Keratinocyte (primary cell): Measurements from ENCODE around the gene ZHX3. TPM values are rescaled to one million over a fixed set of nuclear protein-coding genes. Genes with fewer than 3 reads are reported as not detected.

ENCODE experiments used
- DNase-seq: peaks from one replicate; pipeline ENCODE4 v3.0.0-alpha.2; 2011; ENCODE audit warnings: low read depth, missing footprints, low spot score
- FAIRE-seq: peaks from 2 replicates; lab custom pipeline; 2011; peaks lifted over from hg19 to GRCh38; lab: Jason Lieb, UNC
- H2AFZ ChIP-seq: 2 replicates; pipeline ENCODE4 v1.6.0; 2012; ENCODE audit warnings: low read length, control low read depth, inconsistent platforms; ENCODE audit not compliant: control insufficient read depth
- H3K27ac ChIP-seq: 2 replicates; pipeline ENCODE4 v1.5.1; 2011; ENCODE audit warnings: low read length; ENCODE audit not compliant: control insufficient read depth, insufficient read depth
- H3K27me3 ChIP-seq: 3 replicates; pipeline ENCODE4 v1.6.0; 2011; ENCODE audit warnings: low read length; ENCODE audit not compliant: control insufficient read depth, insufficient read depth; ENCODE audit errors: extremely low read depth
- H3K36me3 ChIP-seq, 2 experiments: 2 replicates in 1 of 2; 3 replicates in 1 of 2; pipeline ENCODE4 v1.5.1; 2011; ENCODE audit warnings: low read length in 2 of 2, mild to moderate bottlenecking in 1 of 2; ENCODE audit not compliant: control insufficient read depth in 2 of 2, insufficient read depth in 2 of 2; ENCODE audit errors: extremely low read depth in 1 of 2
- H3K4me1 ChIP-seq: 3 replicates; pipeline ENCODE4 v1.5.1; 2011; ENCODE audit warnings: low read length; ENCODE audit not compliant: control insufficient read depth, insufficient read depth; ENCODE audit errors: extremely low read depth
- H3K4me2 ChIP-seq: 3 replicates; pipeline ENCODE4 v1.6.0; 2011; ENCODE audit warnings: low read depth, low read length; ENCODE audit not compliant: control insufficient read depth, insufficient read depth; ENCODE audit errors: extremely low read depth
- H3K4me3 ChIP-seq, 3 experiments: fragments of 200-600 bp in 1 of 3; sonication (generic) in 1 of 3; 2 replicates in 2 of 3; 3 replicates in 1 of 3; pipeline ENCODE4 v1.5.1; 2011 to 2016; ENCODE audit warnings: low read length in 3 of 3, mild to moderate bottlenecking in 3 of 3, control low read depth in 2 of 3, inconsistent platforms in 1 of 3, low read depth in 1 of 3, mixed read lengths in 1 of 3, mixed run types in 1 of 3, moderate library complexity in 1 of 3; ENCODE audit not compliant: control insufficient read depth in 2 of 3, insufficient read depth in 2 of 3; ENCODE audit errors: extremely low read depth in 1 of 3
- H3K79me2 ChIP-seq: 2 replicates; pipeline ENCODE4 v1.6.0; 2012; ENCODE audit warnings: low read length; ENCODE audit not compliant: control insufficient read depth, insufficient read depth
- H3K9ac ChIP-seq: 3 replicates; pipeline ENCODE4 v1.6.0; 2011; ENCODE audit warnings: low read length; ENCODE audit not compliant: control insufficient read depth, insufficient read depth; ENCODE audit errors: extremely low read depth
- H3K9me1 ChIP-seq: 3 replicates; pipeline ENCODE4 v1.6.0; 2011; ENCODE audit warnings: low read length; ENCODE audit not compliant: control insufficient read depth, insufficient read depth; ENCODE audit errors: extremely low read depth
- H3K9me3 ChIP-seq: 2 replicates; pipeline ENCODE4 v1.5.1; 2012; ENCODE audit warnings: low read depth, low read length; ENCODE audit not compliant: control insufficient read depth
- H4K20me1 ChIP-seq: 3 replicates; pipeline ENCODE4 v1.6.0; 2011; ENCODE audit warnings: low read length; ENCODE audit not compliant: control insufficient read depth, insufficient read depth; ENCODE audit errors: extremely low read depth
- CTCF ChIP-seq, 3 experiments: IDR thresholded peaks in 1 of 3; conservative IDR thresholded peaks in 1 of 3; optimal IDR thresholded peaks in 1 of 3; 2 replicates in 2 of 3; 3 replicates in 1 of 3; pipeline versions ENCODE3 to v1.5.1; 2011; ENCODE audit warnings: low read length in 3 of 3, mild to moderate bottlenecking in 3 of 3, moderate library complexity in 2 of 3, control low read depth in 1 of 3, inconsistent platforms in 1 of 3; ENCODE audit not compliant: insufficient read depth in 2 of 3; ENCODE audit errors: extremely low read depth in 1 of 3
- EZH2 ChIP-seq: IDR thresholded peaks from one replicate; pipeline ENCODE4 v1.6.1; 2012; ENCODE audit warnings: inconsistent platforms, mild to moderate bottlenecking, low read length, moderate library complexity
- dilution Hi-C: fragments of 300-500 bp; cut with MboI; formaldehyde crosslinking; loops from one replicate; pipeline ENCODE4 v1.7.0; 2020; ENCODE audit warnings: low sequenced_read_pairs; ENCODE audit not compliant: extremely low pct_ligation_motif_present
- polyA plus RNA-seq, 5 experiments: library from polyadenylated mRNA; depleted of rRNA in 3 of 5; stranded (reverse) in 3 of 5; stranded (forward) in 1 of 5; unstranded in 1 of 5; fragments of >200 nt; gene quantifications; 1 replicate in 1 of 5; 2 replicates in 3 of 5; 3 replicates in 1 of 5; pipeline versions ENCODE4 v1.2.1 to v1.2.3, GENCODE V29; 2011 to 2012; ENCODE audit warnings: missing spikeins in 2 of 5, low read depth in 1 of 5, low replicate concordance in 1 of 5

The ZHX3 gene
- polyA plus RNA-seq, 1 donor (not counting 4 experiments of a cell fraction or from before 2014, with no cell fraction given) = 16.5 TPM

DNA sequence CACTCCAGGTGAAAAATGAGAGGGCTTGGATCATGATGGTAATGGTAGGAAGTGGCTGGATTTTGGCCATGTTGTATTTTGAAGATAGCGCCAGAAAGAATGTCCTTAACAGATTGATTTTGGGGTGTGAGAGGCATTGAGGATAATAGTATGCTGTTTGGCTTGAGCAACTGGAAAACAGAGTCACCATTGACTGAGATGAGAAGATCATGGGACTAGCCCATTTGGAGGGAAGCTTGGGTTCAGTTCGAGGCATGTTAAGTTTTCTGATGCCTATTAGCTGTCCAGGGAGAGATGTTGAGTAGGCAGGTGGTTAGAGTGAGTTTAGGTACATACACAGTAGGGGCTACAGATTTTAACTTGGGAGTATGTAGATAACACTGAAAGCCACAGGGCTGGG lies 156.8 kb downstream of the ZHX3 start:
- Histone ChIP-seq H2AFZ (no peak overlapping the region), H3K79me2 (peaks cover 43% of the 10 kb centered on the region), H3K36me3 (peaks cover 35 to 52% of the 10 kb centered on the region in 2 experiments), H3K9me3 (no peaks in the 10 kb centered on the region), H3K9me1 (no peaks in the 10 kb centered on the region), H3K4me1 (peaks cover 27% of the 10 kb centered on the region), H4K20me1 (peaks cover 3% of the 10 kb centered on the region), H3K27me3 (no peaks in the 10 kb centered on the region), H3K9ac (no peak overlapping the region), H3K27ac (no peak overlapping the region), H3K4me3 (no peak overlapping the region), H3K4me2 (no peak overlapping the region)
- dilution Hi-C loops = no loop called here
- FAIRE-seq = no peak
- TF ChIP-seq CTCF (optimal IDR thresholded peaks at IDR 0.05 in 1 of 3, IDR thresholded peaks at IDR 0.05 in 1 of 3, conservative IDR thresholded peaks at IDR 0.05 in 1 of 3; ENCODE audit: extremely low read depth in 1 of 3, insufficient read depth in 2 of 3, low read length in 3 of 3) = no peak
- no peak for TF ChIP-seq EZH2
- DNase-seq = no peak

DNA sequence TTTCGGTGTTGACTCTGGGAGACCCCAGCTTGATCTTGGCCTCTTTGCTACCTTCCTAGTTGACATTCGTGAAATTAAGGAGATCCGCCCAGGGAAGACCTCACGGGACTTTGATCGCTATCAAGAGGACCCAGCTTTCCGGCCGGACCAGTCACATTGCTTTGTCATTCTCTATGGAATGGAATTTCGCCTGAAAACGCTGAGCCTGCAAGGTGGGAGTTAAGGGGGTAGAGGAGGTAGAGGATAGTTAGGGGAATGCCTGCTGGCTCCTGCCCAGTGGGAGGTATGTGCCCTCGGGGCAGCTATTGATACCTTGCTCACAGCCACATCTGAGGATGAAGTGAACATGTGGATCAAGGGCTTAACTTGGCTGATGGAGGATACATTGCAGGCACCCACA lies 158.0 kb downstream of the ZHX3 start:
- H3K9ac ChIP-seq = no peak overlapping the region
- no peaks in the 10 kb centered on the region for H3K9me3 ChIP-seq
- peaks cover 5% of the 10 kb centered on the region for H4K20me1 ChIP-seq
- no peaks in the 10 kb centered on the region for H3K27me3 ChIP-seq
- TF ChIP-seq CTCF (optimal IDR thresholded peaks at IDR 0.05 in 1 of 3, IDR thresholded peaks at IDR 0.05 in 1 of 3, conservative IDR thresholded peaks at IDR 0.05 in 1 of 3; ENCODE audit: extremely low read depth in 1 of 3, insufficient read depth in 2 of 3, low read length in 3 of 3) (no peak), EZH2 (no peak)
- H3K4me3 ChIP-seq = no peak overlapping the region
- H3K4me1 ChIP-seq = peaks cover 27% of the 10 kb centered on the region
- H3K36me3 ChIP-seq = peaks cover 27 to 40% of the 10 kb centered on the region in 2 experiments
- H3K4me2 ChIP-seq = no peak overlapping the region
- dilution Hi-C loops = no loop called here
- no peak overlapping the region for H3K27ac ChIP-seq
- H2AFZ ChIP-seq = no peak overlapping the region
- DNase-seq = no peak
- peaks cover 55% of the 10 kb centered on the region for H3K79me2 ChIP-seq
- no peaks in the 10 kb centered on the region for H3K9me1 ChIP-seq
- FAIRE-seq = no peak
